Superior temporal gyrus (tissue), 1 donor: ENCODE measurements around the gene AKAP6.
"Not testable (repeated sequence)": the region's sequence is repeated elsewhere in the genome, so short reads cannot be mapped to it uniquely, and the experiment has no call there.

Experiments
- DNase-seq: peaks from one replicate; pipeline ENCODE4 v3.0.0-alpha.2; 2016; ENCODE audit errors: extremely low spot score

Gene AKAP6

GRCh38 chr14:32443890-32444661 lies 115.0 kb downstream of the AKAP6 start:
- DNase-seq = no peak

DNA sequence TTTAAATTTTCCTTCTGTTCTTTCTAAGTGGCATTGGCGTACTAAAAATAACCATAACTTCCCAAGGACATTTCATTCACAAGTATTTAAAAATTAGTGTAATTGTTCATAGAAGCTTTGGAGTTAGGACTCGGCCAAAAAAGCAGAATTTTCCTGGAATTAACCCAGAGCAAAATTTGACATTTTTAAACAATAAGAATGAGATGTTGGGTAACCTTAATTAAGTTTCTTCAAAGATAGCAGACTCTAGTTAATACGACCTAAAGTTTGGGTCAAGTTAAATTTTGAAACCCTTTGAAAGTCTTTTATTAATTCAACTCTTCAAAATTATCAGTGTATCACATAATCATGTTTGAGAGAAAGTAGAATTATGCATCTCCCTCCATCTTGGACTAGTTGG lies 118.3 kb downstream of the AKAP6 start:
- DNase-seq = peak; percentile 16

GRCh38 chr14:32449648-32450047 lies 120.5 kb downstream of the AKAP6 start:
- DNase-seq = no peak

GRCh38 chr14:32450919-32451675 lies 122.0 kb downstream of the AKAP6 start:
- peak; percentile 39 for DNase-seq

- peak; percentile 22 for DNase-seq
Observed at GRCh38 chr14:32453857-32454810, 125.0 kb downstream of the AKAP6 start.

- peak; percentile 38 for DNase-seq
Observed at GRCh38 chr14:32457213-32457920, 128.3 kb downstream of the AKAP6 start.

DNA sequence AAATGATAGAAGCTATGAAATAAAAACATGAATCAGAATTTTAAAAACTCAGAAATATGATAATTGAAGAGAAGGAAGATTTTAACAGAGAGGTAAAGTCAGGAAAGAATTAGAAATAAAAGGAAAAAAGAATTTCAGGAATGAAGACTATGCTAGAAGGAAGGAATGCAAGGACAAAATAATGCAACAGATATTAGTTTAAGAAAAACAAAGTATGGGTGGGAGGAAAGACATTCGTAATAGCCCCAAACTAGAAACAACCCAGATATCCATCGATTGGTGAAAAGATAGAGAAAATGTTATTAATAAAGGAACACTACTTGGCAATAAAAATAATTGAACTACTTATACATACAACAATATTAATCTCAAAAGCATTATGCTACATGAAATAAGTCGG lies 129.6 kb downstream of the AKAP6 start:
- no peak for DNase-seq

GRCh38 chr14:32460267-32460666 lies 131.2 kb downstream of the AKAP6 start:
- no peak for DNase-seq

DNA sequence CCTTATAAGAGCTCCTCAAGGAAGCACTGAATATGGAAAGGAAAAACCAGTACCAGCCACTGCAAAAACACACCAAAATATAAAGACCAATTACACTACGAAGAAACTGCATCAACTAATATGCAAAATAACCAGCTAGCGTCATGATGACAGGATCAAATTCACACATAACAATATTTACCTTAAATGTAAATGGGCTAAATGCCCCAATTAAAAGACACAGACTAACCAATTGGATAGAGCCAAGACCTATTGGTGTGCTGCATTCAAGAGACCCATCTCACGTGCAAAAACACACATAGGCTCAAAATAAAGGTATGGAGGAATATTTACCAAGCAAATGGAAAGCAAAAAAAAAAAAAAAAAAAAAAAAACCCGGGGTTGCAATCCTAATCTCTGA lies 133.5 kb downstream of the AKAP6 start:
- DNase-seq = not testable (repeated sequence)

GRCh38 chr14:32468955-32469354 lies 139.9 kb downstream of the AKAP6 start:
- DNase-seq = peak; percentile 72

DNA sequence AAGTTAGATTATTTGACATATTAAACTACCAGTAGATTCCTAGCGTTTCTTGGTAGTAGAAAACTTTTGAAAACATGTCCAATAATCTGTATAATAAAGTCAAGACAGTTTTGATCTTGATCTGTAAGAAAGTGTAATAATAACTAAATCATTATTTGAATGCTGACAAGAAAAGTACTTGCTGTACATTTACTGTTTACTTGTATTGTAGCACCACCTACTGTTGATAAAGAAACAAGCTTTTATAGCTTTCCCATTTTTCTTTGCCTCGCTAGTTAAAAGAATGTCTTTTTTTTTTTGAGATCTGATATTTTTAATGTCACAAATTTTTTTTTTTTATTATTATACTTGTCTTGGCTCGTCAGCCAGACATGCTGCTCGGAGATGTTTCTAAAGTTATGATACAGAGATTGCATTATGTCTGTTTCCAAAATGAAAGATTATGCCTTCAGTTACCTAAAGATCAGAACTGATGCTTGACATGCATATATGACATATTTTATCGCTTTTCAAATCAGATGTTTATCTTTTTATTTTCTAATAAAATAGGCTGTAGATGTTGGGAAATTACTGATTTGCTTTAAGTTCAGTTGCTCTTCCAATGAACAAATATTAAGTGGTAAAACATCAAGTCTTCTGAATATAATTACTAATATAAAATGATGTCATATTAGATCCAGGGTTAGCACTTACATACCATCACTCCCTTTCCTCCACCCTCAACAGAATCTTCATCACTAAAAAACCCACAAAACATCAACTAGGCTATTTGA lies 140.5 kb downstream of the AKAP6 start:
- DNase-seq = peak; percentile 91

- peak; percentile 83 for DNase-seq
Observed at GRCh38 chr14:32470161-32470715, 141.1 kb downstream of the AKAP6 start.

GRCh38 chr14:32471181-32471580 lies 142.1 kb downstream of the AKAP6 start:
- DNase-seq = peak; percentile 65

- DNase-seq = no peak
Observed at GRCh38 chr14:32472076-32472475, 143.0 kb downstream of the AKAP6 start.

GRCh38 chr14:32472512-32473463 lies 143.7 kb downstream of the AKAP6 start:
- DNase-seq = peak; percentile 93

DNA sequence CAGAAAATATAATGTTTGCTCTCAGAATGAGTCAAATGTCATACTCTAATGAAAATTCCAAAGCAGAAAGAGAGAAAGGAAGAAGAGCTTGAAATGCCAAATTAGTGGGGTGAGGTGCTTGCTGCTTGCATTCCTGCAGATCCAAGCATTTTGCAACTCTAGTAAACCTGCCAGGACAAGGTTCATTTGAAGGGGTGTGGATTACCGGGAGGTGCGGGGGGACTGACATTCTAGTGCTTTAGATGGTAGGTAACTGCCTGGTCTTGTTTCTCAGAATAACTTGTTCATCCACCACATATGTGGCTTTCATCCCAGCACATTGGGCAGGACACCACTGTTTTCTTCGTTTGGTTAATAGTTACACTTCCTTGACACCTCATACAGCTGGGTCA lies 144.4 kb downstream of the AKAP6 start:
- peak; percentile 68 for DNase-seq

GRCh38 chr14:32474478-32475195 lies 145.5 kb downstream of the AKAP6 start:
- peak; percentile 49 for DNase-seq

GRCh38 chr14:32476532-32476931 lies 147.4 kb downstream of the AKAP6 start:
- DNase-seq = peak; percentile 31
